Tibial nerve (tissue), 4 donors: ENCODE results near the gene PRPS1.

Source experiments
- EP300 ChIP-seq, 2 donors: sonication (generic); formaldehyde crosslinking; IDR thresholded peaks; one replicate each; pipeline ENCODE4 v1.6.1; 2017; ENCODE audit warnings: antibody characterized with exemption in 2 of 2, mild to moderate bottlenecking in 1 of 2
- TF ChIP-seq, protein P1 (sequence below), 5 experiments: fragments of 200-600 bp in 3 of 5; fragments of 450-650 bp in 2 of 5; sonication (generic) in 3 of 5; IDR thresholded peaks; one replicate each; pipeline ENCODE4 v1.5.1; 2016 to 2019; ENCODE audit warnings: antibody characterized with exemption in 5 of 5, mild to moderate bottlenecking in 3 of 5, moderate library complexity in 2 of 5

DNA sequence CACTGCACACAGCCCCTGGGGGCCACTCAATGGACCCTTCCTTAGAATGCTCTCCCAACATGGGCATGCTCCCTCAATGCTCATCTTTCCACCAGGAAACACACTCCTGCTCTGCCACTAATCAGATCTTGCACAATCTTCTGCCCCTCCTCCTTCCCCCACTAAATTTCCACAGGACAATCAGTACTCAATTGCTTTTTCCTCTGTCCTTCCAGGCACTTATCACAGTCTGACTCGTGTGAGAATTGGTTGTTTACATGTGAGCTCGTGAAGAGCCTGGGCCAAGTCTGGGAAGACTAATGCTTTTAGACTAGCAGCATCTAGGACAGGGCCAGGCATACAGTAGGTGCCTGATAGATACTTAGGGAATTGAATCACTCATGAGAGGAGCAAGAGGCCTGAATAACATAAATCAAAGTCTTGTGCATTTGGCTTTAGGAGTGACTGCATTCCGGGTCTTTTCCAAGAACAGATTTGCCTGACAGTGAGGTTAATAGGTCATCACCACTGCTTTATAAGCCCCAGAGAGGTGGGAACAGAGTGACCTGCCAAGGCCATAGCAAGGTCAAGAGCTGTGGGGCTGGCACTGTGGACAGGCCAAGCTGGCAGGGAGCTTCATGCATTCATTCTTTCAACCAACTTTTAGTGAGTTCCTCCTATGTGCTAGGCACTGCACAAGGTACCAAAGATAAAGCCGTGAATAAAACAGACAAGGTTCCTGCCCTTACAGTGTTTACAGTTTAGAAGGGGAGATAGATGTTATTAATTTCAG is 55.0 kb downstream of the PRPS1 start:
- TF ChIP-seq, protein P1, sequence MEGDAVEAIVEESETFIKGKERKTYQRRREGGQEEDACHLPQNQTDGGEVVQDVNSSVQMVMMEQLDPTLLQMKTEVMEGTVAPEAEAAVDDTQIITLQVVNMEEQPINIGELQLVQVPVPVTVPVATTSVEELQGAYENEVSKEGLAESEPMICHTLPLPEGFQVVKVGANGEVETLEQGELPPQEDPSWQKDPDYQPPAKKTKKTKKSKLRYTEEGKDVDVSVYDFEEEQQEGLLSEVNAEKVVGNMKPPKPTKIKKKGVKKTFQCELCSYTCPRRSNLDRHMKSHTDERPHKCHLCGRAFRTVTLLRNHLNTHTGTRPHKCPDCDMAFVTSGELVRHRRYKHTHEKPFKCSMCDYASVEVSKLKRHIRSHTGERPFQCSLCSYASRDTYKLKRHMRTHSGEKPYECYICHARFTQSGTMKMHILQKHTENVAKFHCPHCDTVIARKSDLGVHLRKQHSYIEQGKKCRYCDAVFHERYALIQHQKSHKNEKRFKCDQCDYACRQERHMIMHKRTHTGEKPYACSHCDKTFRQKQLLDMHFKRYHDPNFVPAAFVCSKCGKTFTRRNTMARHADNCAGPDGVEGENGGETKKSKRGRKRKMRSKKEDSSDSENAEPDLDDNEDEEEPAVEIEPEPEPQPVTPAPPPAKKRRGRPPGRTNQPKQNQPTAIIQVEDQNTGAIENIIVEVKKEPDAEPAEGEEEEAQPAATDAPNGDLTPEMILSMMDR (IDR thresholded peaks at IDR 0.05) = no peak
- peak; percentile 89 to 97 for TF ChIP-seq EP300 (IDR thresholded peaks at IDR 0.05)
